ENCODE data around the gene TPCN1. TPM values are rescaled to one million over a fixed set of nuclear protein-coding genes. Genes with fewer than 3 reads are reported as not detected.

The TPCN1 gene
- total RNA-seq, 1 donor from 2014 or later: 8.4 TPM

- DNase-seq (ENCODE audit: low spot score): no peak
- H3K4me3 Mint-ChIP-seq (ENCODE audit: unreplicated experiment): no peak overlapping the region
- H3K27ac Mint-ChIP-seq (ENCODE audit: unreplicated experiment): no peak overlapping the region
- H3K9me3 Mint-ChIP-seq (ENCODE audit: unreplicated experiment): no peaks in the 10 kb centered on the region
- TF ChIP-seq, protein P1, sequence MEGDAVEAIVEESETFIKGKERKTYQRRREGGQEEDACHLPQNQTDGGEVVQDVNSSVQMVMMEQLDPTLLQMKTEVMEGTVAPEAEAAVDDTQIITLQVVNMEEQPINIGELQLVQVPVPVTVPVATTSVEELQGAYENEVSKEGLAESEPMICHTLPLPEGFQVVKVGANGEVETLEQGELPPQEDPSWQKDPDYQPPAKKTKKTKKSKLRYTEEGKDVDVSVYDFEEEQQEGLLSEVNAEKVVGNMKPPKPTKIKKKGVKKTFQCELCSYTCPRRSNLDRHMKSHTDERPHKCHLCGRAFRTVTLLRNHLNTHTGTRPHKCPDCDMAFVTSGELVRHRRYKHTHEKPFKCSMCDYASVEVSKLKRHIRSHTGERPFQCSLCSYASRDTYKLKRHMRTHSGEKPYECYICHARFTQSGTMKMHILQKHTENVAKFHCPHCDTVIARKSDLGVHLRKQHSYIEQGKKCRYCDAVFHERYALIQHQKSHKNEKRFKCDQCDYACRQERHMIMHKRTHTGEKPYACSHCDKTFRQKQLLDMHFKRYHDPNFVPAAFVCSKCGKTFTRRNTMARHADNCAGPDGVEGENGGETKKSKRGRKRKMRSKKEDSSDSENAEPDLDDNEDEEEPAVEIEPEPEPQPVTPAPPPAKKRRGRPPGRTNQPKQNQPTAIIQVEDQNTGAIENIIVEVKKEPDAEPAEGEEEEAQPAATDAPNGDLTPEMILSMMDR (IDR thresholded peaks at IDR 0.05; ENCODE audit: unreplicated experiment): no peak
- peaks cover 6% of the 10 kb centered on the region for H3K4me1 Mint-ChIP-seq (ENCODE audit: unreplicated experiment)
- no peaks in the 10 kb centered on the region for H3K27me3 Mint-ChIP-seq (ENCODE audit: unreplicated experiment)
- H3K36me3 Mint-ChIP-seq (ENCODE audit: low read depth, unreplicated experiment): no peaks in the 10 kb centered on the region
Observed at GRCh38 chr12:113271853-113272561, 50.7 kb downstream of the TPCN1 start.

DNA sequence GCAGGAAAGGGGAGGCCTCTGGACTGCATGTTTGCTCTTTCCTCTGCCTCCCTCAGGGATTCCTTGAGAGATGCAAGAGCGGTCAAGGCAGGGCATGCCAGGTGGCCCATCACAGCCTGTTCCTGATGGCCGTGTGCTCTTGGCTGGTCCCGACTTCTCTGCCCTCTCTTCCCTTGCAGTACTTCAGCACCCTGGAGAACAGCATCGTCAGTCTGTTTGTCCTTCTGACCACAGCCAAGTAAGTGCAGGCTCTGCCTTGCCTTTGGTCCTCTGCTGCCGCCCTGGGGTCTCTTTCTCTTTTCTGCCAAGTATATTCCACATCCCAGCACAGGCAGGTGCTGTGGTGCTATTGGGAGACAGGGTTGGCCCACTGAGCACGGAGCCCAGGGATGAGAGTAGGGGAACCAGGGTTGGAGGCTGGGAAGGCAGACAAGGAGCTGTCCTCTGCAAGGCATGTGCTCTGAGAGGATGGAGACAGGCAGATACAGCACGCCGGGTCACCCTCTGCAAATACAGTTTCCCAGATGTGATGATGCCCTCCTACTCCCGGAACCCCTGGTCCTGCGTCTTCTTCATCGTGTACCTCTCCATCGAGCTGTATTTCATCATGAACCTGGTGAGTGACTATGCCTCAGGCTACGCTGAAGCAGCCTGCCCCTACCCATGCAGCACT lies 51.9 kb downstream of the TPCN1 start:
- Mint-ChIP-seq H3K27ac (ENCODE audit: unreplicated experiment) (no peak overlapping the region), H3K9me3 (ENCODE audit: unreplicated experiment) (no peaks in the 10 kb centered on the region), H3K36me3 (ENCODE audit: low read depth, unreplicated experiment) (no peaks in the 10 kb centered on the region), H3K27me3 (ENCODE audit: unreplicated experiment) (no peaks in the 10 kb centered on the region), H3K4me3 (ENCODE audit: unreplicated experiment) (no peak overlapping the region), H3K4me1 (ENCODE audit: unreplicated experiment) (peaks cover 6% of the 10 kb centered on the region)
- no peak for DNase-seq (ENCODE audit: low spot score)
- TF ChIP-seq, protein P1 (IDR thresholded peaks at IDR 0.05; ENCODE audit: unreplicated experiment): no peak

DNA sequence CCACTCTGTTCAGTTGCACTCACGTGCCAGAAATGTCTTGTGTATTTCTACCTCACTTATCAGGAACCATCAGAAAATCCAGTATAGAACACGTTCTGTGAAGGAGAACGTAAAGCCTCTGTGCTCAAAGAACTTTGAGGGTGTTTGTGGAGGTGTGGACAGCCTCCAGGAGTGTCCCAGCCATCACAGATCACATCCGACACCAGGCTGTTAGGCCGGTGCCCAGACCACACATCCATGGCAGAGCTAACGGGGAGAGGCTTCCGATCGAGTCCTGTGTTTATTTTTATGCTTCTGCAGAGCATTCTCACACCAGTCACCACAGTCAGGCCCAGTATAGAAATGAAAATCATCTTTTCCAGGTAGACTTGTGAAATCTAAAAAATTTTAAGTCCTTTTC lies 53.6 kb downstream of the TPCN1 start:
- TF ChIP-seq, protein P1 (IDR thresholded peaks at IDR 0.05; ENCODE audit: unreplicated experiment): no peak
- H3K27me3 Mint-ChIP-seq (ENCODE audit: unreplicated experiment): no peaks in the 10 kb centered on the region
- no peaks in the 10 kb centered on the region for H3K9me3 Mint-ChIP-seq (ENCODE audit: unreplicated experiment)
- DNase-seq (ENCODE audit: low spot score): no peak
- no peaks in the 10 kb centered on the region for H3K36me3 Mint-ChIP-seq (ENCODE audit: low read depth, unreplicated experiment)
- H3K27ac Mint-ChIP-seq (ENCODE audit: unreplicated experiment): no peak overlapping the region
- H3K4me1 Mint-ChIP-seq (ENCODE audit: unreplicated experiment): peaks cover 6% of the 10 kb centered on the region
- H3K4me3 Mint-ChIP-seq (ENCODE audit: unreplicated experiment): no peak overlapping the region

- DNase-seq (ENCODE audit: low spot score): no peak
Observed at GRCh38 chr12:113276306-113276705, 55.0 kb downstream of the TPCN1 start.

More at GRCh38 chr12:113276306-113276705, 55.0 kb downstream of the TPCN1 start:
- TF ChIP-seq, protein P1 (IDR thresholded peaks at IDR 0.05; ENCODE audit: unreplicated experiment): no peak
- Mint-ChIP-seq H3K36me3 (ENCODE audit: low read depth, unreplicated experiment) (no peaks in the 10 kb centered on the region), H3K27ac (ENCODE audit: unreplicated experiment) (no peak overlapping the region), H3K4me3 (ENCODE audit: unreplicated experiment) (no peak overlapping the region), H3K4me1 (ENCODE audit: unreplicated experiment) (peaks cover 6% of the 10 kb centered on the region), H3K9me3 (ENCODE audit: unreplicated experiment) (no peaks in the 10 kb centered on the region), H3K27me3 (ENCODE audit: unreplicated experiment) (no peaks in the 10 kb centered on the region)

Measured in endothelial cell (in vitro differentiated cells).